Activated naive CD4-positive, alpha-beta T cell treated with anti-CD3 and anti-CD28 coated beads, Interleukin-2, amount 10 ng/mL, durations not matched to agents 7 days and 5 days (primary cell): Measurements from ENCODE around the gene DHRS7B.

ENCODE experiments used
- CTCF ChIA-PET: fragments of 350-600 bp; sonication (Branson Sonifier 250); formaldehyde crosslinking; loops from one replicate; lab custom pipeline; 2021; ENCODE audit warnings: antibody characterized with exemption; lab: Charles Lee
- DNase-seq: peaks from one replicate; pipeline ENCODE4 v3.0.0-alpha.2; 2020
- H3K27ac Mint-ChIP-seq: one replicate; pipeline ENCODE4 v1.8.0; 2021; ENCODE audit warnings: mild to moderate bottlenecking, moderate library complexity, mixed read lengths
- H3K27me3 Mint-ChIP-seq: one replicate; pipeline ENCODE4 v1.8.0; 2021; ENCODE audit warnings: mild to moderate bottlenecking, mixed read lengths
- H3K36me3 Mint-ChIP-seq: one replicate; pipeline ENCODE4 v1.8.0; 2021; ENCODE audit warnings: mixed read lengths
- H3K4me1 Mint-ChIP-seq: one replicate; pipeline ENCODE4 v1.8.0; 2021; ENCODE audit warnings: mixed read lengths
- H3K4me3 Mint-ChIP-seq: one replicate; pipeline ENCODE4 v1.8.0; 2021; ENCODE audit warnings: mild to moderate bottlenecking, moderate library complexity, mixed read lengths
- H3K9me3 Mint-ChIP-seq: one replicate; pipeline ENCODE4 v1.8.0; 2021; ENCODE audit warnings: mixed read lengths

Gene DHRS7B

DNA sequence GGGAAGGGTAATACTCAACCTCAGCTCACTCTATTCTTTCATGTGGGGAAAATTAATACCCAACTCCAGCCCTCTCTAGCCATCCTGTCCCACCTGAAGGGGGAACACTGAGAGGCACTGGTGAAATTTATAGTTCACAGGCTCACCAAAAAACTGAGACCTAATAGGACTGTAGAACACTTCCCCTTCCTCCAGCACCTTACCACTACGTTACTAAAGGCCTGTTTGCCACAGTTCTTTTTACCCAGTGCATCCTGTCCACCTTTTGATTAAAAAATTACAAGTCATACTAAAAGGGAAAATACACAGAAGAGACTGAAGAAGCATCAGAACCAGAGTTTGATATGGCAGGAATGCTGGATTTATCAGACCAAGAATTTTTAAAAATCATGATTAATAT is 26.0 kb downstream of the DHRS7B start:
- no peak for DNase-seq
- Mint-ChIP-seq H3K27me3 (no peaks in the 10 kb centered on the region), H3K36me3 (peaks cover 23% of the 10 kb centered on the region), H3K9me3 (peaks cover 44% of the 10 kb centered on the region), H3K27ac (no peak overlapping the region), H3K4me1 (peaks cover 7% of the 10 kb centered on the region), H3K4me3 (no peak overlapping the region)
- CTCF ChIA-PET: no interaction called here

GRCh38 chr17:21157586-21158370 is 31.0 kb downstream of the DHRS7B start:
- Mint-ChIP-seq H3K27me3 (no peaks in the 10 kb centered on the region), H3K9me3 (peaks cover 25% of the 10 kb centered on the region), H3K27ac (no peak overlapping the region), H3K4me1 (no peaks in the 10 kb centered on the region), H3K36me3 (peaks cover 9% of the 10 kb centered on the region), H3K4me3 (no peak overlapping the region)
- CTCF ChIA-PET: no interaction called here
- DNase-seq: no peak

- Mint-ChIP-seq H3K4me1 (no peaks in the 10 kb centered on the region), H3K36me3 (peaks cover 2% of the 10 kb centered on the region), H3K27ac (no peak overlapping the region), H3K4me3 (no peak overlapping the region), H3K27me3 (no peaks in the 10 kb centered on the region), H3K9me3 (peaks cover 5% of the 10 kb centered on the region)
- CTCF ChIA-PET: no interaction called here
- no peak for DNase-seq
These were observed 33.6 kb downstream of the DHRS7B start for GRCh38 chr17:21160401-21160800.

DNA sequence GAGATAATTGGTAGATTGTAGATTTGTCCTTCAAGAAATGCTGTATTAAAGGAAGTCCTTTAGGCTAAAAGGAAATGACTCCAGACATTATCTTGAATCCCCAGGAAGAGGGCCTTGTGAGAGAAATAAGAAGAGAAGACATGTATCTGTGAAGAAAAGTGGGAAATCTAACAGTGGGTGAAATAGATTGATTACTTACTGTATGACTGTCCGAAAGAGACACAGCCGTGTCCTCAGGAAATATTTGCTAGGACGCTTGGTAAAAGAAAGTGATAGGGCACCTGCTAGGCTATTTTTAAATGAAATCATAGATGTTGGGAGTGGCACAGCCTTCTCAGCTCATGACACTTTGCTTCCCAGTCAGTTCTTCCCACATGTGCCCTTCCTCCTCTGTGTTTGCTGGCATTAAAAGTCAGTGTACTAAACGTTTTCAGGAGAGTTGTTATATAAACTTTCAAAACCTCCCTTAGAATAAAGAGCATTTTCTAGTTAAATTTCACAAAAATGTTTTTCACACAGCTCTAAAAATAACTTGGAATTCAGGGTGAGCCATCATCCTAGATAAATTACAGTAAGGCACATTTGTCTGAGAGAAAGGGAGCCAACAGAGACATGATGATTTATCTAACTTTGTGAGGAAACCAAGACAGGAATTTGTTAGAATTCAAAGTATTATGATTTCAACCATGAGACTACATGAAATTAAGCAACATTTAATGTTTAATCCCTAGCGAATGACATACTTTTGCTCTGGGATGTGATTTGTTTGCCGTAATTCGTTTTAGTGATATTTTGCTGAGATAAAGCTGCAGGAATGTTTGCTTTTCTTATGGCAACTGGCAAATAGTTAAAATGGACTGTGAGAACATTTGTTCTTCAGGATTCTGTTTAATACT is 35.0 kb downstream of the DHRS7B start:
- H3K27me3 Mint-ChIP-seq: no peaks in the 10 kb centered on the region
- no peaks in the 10 kb centered on the region for H3K36me3 Mint-ChIP-seq
- no peak overlapping the region for H3K27ac Mint-ChIP-seq
- CTCF ChIA-PET: no interaction called here
- no peaks in the 10 kb centered on the region for H3K4me1 Mint-ChIP-seq
- H3K4me3 Mint-ChIP-seq: no peak overlapping the region
- no peak for DNase-seq
- H3K9me3 Mint-ChIP-seq: no peaks in the 10 kb centered on the region

GRCh38 chr17:21162394-21162775 is 35.6 kb downstream of the DHRS7B start:
- no peaks in the 10 kb centered on the region for H3K4me1 Mint-ChIP-seq
- H3K36me3 Mint-ChIP-seq: no peaks in the 10 kb centered on the region
- H3K27me3 Mint-ChIP-seq: no peaks in the 10 kb centered on the region
- CTCF ChIA-PET: no interaction called here
- H3K27ac Mint-ChIP-seq: no peak overlapping the region
- H3K4me3 Mint-ChIP-seq: no peak overlapping the region
- H3K9me3 Mint-ChIP-seq: no peaks in the 10 kb centered on the region
- no peak for DNase-seq

GRCh38 chr17:21163101-21163500 is 36.3 kb downstream of the DHRS7B start:
- Mint-ChIP-seq H3K36me3 (no peaks in the 10 kb centered on the region), H3K27ac (no peak overlapping the region), H3K9me3 (no peaks in the 10 kb centered on the region), H3K4me1 (no peaks in the 10 kb centered on the region), H3K4me3 (no peak overlapping the region), H3K27me3 (no peaks in the 10 kb centered on the region)
- CTCF ChIA-PET: no interaction called here
- DNase-seq: no peak

DNA sequence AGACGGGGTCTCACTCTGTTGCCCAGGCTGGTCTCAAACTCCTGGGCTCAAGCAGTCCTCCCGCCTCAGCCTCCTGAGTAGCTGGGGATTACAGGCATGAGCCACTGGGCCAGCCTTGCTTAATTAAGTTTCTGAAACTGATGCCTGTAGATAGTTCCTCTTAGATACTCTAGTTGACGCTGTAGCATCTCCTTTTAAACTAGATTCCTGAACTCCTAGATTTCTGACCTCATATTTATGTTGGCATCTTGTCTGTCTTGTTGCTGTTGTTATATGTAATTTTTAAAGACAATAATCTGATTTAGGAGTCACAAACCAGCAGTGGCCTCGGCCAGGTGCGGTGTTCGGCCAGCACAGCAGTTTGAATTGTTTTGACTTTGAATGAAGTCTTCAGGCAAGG is 37.5 kb downstream of the DHRS7B start:
- Mint-ChIP-seq H3K9me3 (no peaks in the 10 kb centered on the region), H3K27ac (no peak overlapping the region), H3K27me3 (no peaks in the 10 kb centered on the region), H3K4me1 (no peaks in the 10 kb centered on the region), H3K36me3 (no peaks in the 10 kb centered on the region), H3K4me3 (no peak overlapping the region)
- CTCF ChIA-PET: no interaction called here
- no peak for DNase-seq

GRCh38 chr17:21164620-21165019 is 37.9 kb downstream of the DHRS7B start:
- H3K36me3 Mint-ChIP-seq: no peaks in the 10 kb centered on the region
- H3K27me3 Mint-ChIP-seq: no peaks in the 10 kb centered on the region
- no peak for DNase-seq
- no peak overlapping the region for H3K27ac Mint-ChIP-seq
- no peaks in the 10 kb centered on the region for H3K9me3 Mint-ChIP-seq
- H3K4me3 Mint-ChIP-seq: no peak overlapping the region
- no peaks in the 10 kb centered on the region for H3K4me1 Mint-ChIP-seq
- CTCF ChIA-PET: no interaction called here

DNA sequence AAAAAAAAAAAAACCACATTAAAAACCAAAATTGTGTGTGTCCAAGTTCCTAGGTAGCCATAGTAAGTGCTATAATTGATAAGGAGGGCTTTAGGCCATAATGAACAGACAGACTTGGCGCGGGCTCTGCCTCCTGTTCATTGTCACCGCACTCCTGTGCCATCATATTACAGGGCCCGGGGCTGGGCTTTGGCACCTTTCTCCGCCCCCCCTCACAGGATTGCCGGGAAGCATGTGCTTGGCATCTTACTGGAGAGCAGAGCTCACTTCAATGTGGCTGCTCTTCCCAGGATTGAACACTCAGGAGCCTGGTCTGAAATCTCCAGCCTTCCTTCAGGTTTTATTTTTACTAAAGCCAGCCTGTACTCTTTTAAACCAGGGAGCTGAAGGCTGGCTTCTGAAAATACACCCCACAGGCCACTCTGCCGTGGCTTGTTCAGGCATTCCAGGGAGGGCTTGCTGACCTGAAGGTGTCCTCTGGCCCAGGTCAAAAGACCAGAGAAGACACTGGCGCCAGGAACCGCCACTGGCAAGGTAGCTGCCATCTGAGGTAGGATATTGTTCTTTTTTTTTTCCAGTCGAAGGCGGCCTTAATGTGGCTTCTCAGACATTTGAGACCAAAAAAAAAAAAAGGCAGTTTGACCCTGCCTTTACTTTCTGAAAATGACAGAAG is 39.3 kb downstream of the DHRS7B start:
- H3K36me3 Mint-ChIP-seq: peaks cover 2% of the 10 kb centered on the region
- no peak overlapping the region for H3K27ac Mint-ChIP-seq
- H3K4me1 Mint-ChIP-seq: peaks cover 2% of the 10 kb centered on the region
- H3K9me3 Mint-ChIP-seq: no peaks in the 10 kb centered on the region
- H3K27me3 Mint-ChIP-seq: no peaks in the 10 kb centered on the region
- DNase-seq: no peak
- CTCF ChIA-PET: no interaction called here
- no peak overlapping the region for H3K4me3 Mint-ChIP-seq

- Mint-ChIP-seq H3K9me3 (no peaks in the 10 kb centered on the region), H3K36me3 (peaks cover 2% of the 10 kb centered on the region), H3K27ac (no peak overlapping the region), H3K4me3 (no peak overlapping the region), H3K27me3 (no peaks in the 10 kb centered on the region), H3K4me1 (peaks cover 8% of the 10 kb centered on the region)
- CTCF ChIA-PET: interaction anchor here (1.0 kb wide), 1 partner anchor 47 kb away, joined by 3 read pairs; no protein-coding TSS in a partner anchor
- DNase-seq: no peak
These were observed 39.9 kb downstream of the DHRS7B start for GRCh38 chr17:21166595-21167210.

GRCh38 chr17:21167303-21167702 is 40.5 kb downstream of the DHRS7B start:
- H3K36me3 Mint-ChIP-seq: peaks cover 2% of the 10 kb centered on the region
- CTCF ChIA-PET: interaction anchor here (1.0 kb wide), 1 partner anchor 47 kb away, joined by 3 read pairs; no protein-coding TSS in a partner anchor

GRCh38 chr17:21168555-21168865 is 41.7 kb downstream of the DHRS7B start:
- CTCF ChIA-PET: no interaction called here
- no peak for DNase-seq
- Mint-ChIP-seq H3K4me3 (no peak overlapping the region), H3K9me3 (no peaks in the 10 kb centered on the region), H3K27ac (no peak overlapping the region), H3K4me1 (peaks cover 8% of the 10 kb centered on the region), H3K27me3 (no peaks in the 10 kb centered on the region), H3K36me3 (peaks cover 5% of the 10 kb centered on the region)

More at GRCh38 chr17:21167303-21167702, 40.5 kb downstream of the DHRS7B start:
- peaks cover 8% of the 10 kb centered on the region for H3K4me1 Mint-ChIP-seq
- no peaks in the 10 kb centered on the region for H3K9me3 Mint-ChIP-seq
- no peak overlapping the region for H3K4me3 Mint-ChIP-seq
- H3K27me3 Mint-ChIP-seq: no peaks in the 10 kb centered on the region
- no peak overlapping the region for H3K27ac Mint-ChIP-seq
- no peak for DNase-seq

GRCh38 chr17:21169496-21169895 is 42.7 kb downstream of the DHRS7B start:
- Mint-ChIP-seq H3K4me3 (no peak overlapping the region), H3K36me3 (peaks cover 6% of the 10 kb centered on the region), H3K27ac (no peak overlapping the region), H3K9me3 (no peaks in the 10 kb centered on the region), H3K4me1 (peaks cover 8% of the 10 kb centered on the region), H3K27me3 (no peaks in the 10 kb centered on the region)
- no peak for DNase-seq
- CTCF ChIA-PET: no interaction called here

DNA sequence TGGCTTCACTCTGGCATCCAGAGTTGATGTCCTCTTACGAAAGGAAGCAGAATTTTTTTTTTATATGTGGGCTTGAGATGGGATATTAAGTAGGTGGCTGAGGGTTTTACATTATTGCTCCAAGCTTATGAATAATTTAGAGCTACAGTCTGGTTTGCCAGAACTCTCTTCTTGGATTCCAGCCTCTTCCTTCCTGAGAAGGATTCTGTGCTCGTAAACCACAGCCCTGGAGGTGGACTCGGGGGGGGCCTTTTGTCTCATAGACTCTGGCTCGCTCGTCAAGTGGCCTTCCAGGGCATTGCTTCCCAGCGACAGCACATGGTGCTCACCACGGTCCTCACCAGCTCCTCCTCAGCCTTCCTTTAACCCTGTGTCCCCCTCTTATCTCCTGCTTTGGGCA is 44.0 kb downstream of the DHRS7B start:
- H3K27me3 Mint-ChIP-seq: no peaks in the 10 kb centered on the region
- peaks cover 8% of the 10 kb centered on the region for H3K4me1 Mint-ChIP-seq
- H3K36me3 Mint-ChIP-seq: peaks cover 7% of the 10 kb centered on the region
- H3K4me3 Mint-ChIP-seq: no peak overlapping the region
- CTCF ChIA-PET: interaction anchor here (0.7 kb wide), 1 partner anchor 15 kb away, joined by 3 read pairs; no protein-coding TSS in a partner anchor
- H3K27ac Mint-ChIP-seq: no peak overlapping the region
- DNase-seq: no peak
- H3K9me3 Mint-ChIP-seq: no peaks in the 10 kb centered on the region
